CD4-positive, alpha-beta T cell treated with Interleukin-4 for 1 hour (primary cell): Measurements from ENCODE around the gene CDC42EP4.
"Not testable (repeated sequence)": the region's sequence is repeated elsewhere in the genome, so short reads cannot be mapped to it uniquely, and the experiment has no call there.

Experiments used
- DNase-seq, 2 donors: peaks; one replicate each; pipeline ENCODE4 v3.0.0-alpha.2; 2020 to 2022

The CDC42EP4 gene

DNA sequence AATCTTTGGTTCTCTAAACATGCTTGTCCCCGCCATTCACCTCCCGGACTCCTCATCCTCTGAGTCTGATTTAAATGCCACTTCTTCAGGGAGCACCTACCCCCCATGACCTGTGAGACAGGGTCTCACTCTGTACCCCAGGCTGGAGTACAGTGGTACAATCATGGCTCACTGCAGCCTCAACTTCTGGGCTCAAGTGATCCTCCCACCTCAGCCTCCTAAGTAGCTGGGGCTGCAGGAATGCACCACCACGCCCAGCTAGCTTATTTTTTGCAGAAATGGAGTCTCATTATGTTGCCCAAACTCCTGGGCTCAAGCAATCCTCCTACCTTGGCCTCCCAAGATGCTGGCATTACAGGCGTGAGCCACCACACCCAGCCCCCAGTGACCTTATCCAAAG lies 37.3 kb downstream of the CDC42EP4 start:
- no peak for DNase-seq

DNA sequence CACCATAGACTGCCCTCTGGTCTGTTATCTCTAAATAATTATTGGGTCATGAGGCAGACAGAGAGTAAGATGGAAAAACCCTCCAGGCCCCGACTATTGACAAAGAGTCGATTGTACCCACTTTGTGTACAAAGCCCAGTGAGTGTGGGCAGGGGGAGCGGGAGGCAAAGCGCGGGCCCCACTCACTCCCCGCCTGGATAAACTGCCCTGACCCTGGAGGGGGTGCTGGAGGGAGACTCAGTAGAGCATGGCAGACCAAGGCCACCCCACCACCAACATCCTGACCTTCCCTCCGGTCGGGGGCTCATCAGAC lies 38.9 kb downstream of the CDC42EP4 start:
- no peak for DNase-seq

- DNase-seq = peak; percentile 2 to 27
Measured at GRCh38 chr17:73271072-73271471, 40.7 kb downstream of the CDC42EP4 start.

DNA sequence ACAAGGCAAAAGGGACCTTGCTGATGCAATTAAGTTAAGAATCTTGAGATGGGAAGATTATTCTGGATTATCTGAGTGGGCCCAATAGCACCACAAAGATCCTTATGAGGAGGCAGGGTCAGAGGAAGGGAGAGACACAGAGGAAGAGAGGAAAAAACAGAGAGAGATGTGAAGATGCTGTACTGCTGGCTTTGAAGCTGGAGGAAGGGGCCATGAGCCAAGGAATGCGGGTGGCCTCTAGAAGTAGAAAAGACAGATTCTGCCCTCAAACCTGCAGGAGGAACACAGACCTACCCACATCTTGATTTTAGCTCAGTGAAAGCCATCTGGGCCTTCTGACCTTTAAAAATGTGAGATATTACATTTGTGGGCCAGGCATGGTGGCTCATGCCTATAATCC lies 42.0 kb downstream of the CDC42EP4 start:
- no peak for DNase-seq

DNA sequence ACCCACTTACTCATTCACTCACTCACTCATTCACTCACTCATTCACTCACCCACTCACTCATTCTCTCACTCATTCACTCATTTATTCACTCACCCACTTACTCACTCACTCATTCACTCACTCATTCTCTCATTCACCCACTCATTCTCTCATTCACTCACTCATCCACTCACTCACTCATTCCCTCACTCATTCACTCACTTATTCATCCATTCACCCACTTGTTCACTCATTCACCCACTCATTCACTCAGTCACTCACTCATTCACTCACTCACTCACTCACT lies 42.5 kb downstream of the CDC42EP4 start:
- no peak for DNase-seq

GRCh38 chr17:73268582-73269328 lies 43.0 kb downstream of the CDC42EP4 start:
- DNase-seq = no peak

DNA sequence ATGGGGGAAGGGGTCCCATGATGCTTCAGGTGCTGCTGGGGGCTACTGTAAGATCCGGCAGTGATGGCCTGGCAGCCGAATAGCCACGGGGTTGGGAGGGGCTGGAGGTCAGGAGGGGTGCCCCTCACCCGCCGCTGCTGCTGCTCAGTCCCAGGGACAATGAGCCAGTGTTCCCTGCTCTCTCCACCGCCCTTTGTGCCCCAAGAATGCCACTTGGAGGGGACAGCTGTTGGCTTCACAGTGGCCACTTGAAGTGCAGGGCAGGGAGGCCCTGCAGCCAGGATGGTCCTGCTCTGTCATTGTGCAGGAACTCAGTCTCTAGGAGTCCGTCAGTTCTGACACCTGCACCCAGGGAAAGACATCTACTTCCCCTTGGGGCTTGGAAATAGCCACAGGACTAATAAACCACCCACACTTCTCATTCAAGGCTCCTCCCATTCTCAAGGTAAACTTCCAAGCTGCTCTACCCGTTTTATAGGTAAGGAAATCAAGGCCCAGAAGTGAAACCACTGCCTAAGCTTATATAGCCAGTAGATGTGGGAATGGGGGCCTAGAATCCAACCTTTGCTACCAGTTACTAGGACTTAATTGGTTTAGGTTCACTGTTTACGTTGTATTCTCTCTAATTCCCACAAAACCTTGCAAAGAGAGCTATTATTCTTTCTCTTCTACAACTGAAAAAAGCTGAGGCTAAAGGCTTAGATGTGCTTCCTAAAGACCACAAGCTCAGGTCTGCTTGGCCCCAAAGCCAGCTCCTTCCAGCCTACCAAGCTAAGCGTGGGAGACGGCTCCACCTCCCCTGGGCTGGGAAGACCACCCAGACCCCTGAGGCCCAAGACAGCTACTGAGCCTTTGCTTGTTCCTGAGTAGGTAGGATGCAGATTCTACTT lies 43.9 kb downstream of the CDC42EP4 start:
- no peak for DNase-seq

GRCh38 chr17:73266796-73267195 lies 45.0 kb downstream of the CDC42EP4 start:
- no peak for DNase-seq

DNA sequence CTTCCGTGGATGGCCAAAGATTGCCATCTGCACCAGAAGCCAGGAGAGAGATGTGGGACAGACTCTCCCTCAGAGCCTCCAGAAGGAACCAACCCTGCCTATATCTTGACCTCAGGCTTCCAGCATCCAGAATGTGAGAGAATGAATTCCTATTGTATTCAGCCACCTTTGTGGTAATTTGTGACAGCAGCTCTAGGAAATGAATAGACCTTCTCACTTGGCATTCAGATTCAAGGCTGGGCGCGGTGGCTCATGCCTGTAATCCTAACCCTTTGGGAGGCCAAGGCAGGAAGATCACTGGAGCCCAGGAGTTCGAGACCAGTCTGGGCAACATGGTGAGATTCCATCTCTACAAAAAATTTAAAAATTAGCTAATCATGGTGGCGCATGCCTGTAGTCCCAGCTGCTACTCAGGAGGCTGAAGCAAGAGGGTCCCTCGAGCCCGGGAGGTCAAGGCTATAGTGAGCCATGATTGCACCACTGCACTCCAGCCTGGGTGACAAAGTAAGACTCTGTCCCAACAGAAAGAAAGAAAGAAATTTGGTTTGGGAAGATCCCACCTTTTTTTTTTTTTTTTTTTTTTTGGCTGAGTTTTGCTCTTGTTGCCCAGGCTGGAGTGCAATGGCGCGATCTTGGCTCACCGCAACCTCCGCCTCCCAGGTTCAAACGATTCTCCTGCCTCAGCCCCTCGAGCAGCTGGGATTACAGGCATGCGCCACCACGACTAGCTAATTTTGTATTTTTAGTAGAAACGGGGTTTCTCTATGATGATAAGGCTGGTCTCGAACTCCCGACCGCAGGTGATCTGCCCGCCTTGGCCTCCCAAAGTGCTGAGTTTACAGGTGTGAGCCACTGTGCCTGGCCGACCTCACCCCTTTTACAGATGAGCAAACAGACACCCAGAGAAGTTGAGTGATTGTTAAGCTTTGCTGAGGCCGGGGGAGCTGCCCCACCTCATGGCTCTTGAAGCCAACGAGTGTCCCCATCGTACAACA lies 45.9 kb downstream of the CDC42EP4 start:
- DNase-seq = no peak

DNA sequence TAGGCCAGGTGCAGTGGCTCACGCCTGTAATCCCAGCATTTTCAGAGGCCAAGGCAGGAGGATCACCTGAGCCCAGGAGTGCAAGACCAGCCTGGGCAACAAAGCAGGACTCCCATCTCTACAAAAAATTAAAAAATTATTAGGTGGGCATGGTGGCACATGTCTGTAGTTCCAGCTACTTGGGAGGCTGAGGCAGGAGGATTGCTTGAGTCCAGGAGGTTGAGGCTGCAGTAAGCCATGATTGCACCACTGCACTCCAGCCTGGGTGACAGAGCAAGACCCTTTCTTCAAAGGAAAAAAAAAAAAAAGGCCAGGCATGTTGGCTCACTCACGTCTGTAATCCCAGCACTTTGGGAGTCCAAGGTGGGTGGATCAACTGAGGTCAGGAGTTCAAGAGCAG lies 47.4 kb downstream of the CDC42EP4 start:
- not testable (repeated sequence) for DNase-seq

GRCh38 chr17:73262676-73263642 lies 48.8 kb downstream of the CDC42EP4 start:
- no peak for DNase-seq

GRCh38 chr17:73261952-73262675 lies 49.7 kb downstream of the CDC42EP4 start:
- no peak for DNase-seq

DNA sequence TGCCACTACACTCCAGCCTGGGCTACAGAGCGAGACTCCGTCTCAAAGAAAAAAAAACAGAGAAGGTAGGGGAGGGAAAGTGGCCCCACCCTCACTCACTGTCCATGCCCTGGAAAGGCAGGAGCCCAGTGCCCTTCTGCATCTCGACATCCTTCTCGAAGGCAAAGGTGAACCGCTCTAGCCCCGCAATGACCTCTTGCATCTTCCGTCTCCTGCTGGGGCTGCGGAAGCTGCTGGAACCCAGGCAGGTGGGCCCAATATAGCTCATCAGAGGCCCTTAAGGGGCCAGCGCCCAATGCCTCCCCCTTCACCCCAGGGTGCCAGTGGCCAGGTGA lies 50.2 kb downstream of the CDC42EP4 start, which contains the start of gene CPSF4L:
Gene CPSF4L, minus strand, starts transcription at position 264 of the 335 bp plus-strand sequence. Its CDS starts 62 bp downstream, at position 202.
- no peak for DNase-seq

- DNase-seq = no peak
Measured at GRCh38 chr17:73257516-73257915, 54.3 kb downstream of the CDC42EP4 start.

DNA sequence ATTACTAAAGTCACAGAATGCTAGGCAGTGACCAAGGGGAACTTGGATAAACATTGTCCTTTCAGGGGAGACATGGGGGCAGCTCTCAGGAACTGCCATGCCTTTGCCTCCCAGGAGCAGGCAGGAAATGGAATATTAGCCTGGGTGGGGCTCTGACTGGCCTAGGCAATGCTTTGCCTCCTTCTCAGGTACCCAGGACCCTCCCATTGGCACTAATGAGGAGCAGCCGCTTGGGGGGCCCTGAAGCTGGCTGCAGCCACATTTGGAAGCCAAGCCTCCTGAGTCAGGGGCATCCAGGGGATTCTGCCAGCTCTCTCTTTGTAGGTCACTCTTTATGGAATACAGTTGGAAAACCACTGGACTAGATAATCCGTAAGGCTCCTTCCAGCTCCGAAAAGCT lies 55.6 kb downstream of the CDC42EP4 start:
- DNase-seq = no peak

DNA sequence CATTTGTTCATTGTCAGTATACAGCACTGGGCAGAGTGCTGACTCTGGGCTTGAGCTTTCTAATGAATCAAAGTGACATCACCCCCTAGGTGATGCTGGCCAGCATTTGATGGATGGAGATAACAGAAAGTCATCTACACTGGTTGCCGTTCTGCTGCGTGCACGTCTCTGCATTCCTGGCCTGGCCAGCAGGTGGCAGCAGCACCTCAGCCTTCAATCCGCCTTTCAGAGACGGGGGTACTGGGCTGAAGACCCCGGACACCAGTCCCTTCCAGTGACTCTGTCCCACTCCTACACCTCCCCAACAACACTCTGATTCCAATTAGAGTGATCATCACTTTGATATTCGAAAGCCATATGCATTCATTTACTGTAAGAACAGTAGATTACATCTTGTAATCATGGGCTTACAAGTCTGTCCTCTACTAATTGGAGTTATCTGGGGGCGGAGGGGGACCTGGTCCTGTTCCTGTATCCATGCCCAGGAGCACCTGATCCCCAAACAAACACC lies 56.1 kb downstream of the CDC42EP4 start:
- peak; percentile 41 to 51 for DNase-seq

GRCh38 chr17:73251871-73252270 lies 59.9 kb downstream of the CDC42EP4 start:
- DNase-seq = no peak

- DNase-seq = no peak
Measured at GRCh38 chr17:73250851-73251640, 60.8 kb downstream of the CDC42EP4 start.

GRCh38 chr17:73249700-73250099 lies 62.1 kb downstream of the CDC42EP4 start:
- no peak for DNase-seq

DNA sequence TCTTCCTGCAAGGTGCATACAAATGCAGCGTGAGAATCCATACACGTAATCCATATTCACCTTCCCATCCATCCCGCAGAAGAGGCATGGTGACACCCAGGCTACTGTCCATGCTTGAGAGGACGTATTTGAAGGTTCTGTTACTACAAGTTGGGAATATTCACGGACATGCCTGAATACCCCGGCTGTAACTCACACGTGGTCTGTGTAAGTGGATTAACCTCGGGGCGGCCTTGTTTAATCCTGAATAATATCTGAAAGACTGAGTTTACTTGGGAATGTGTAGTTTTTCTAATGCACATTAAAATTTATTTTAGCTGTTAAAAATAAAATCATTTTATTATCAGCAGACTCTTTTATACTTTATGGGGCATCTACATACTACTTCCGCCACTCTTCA lies 63.3 kb downstream of the CDC42EP4 start:
- DNase-seq = no peak
